ENCODE measurements around the gene DISP2. TPM values are rescaled to one million over a fixed set of nuclear protein-coding genes. Genes with fewer than 3 reads are reported as not detected.

DISP2 gene
- total and polyA plus RNA-seq, 4 donors = under 0.01 to 0.23 (median under 0.01) TPM; not detected in 1

GRCh38 chr15:40330368-40330836, 27.6 kb upstream of the DISP2 start:
- H3K27me3 ChIP-seq (ENCODE audit: control insufficient read depth in 4 of 4, insufficient read depth in 4 of 4, low read length in 3 of 4) = no peaks in the 10 kb centered on the region
- no peaks in the 10 kb centered on the region for H3K9me3 ChIP-seq (ENCODE audit: control insufficient read depth in 4 of 4, low read length in 3 of 4)
- peaks cover 0 to 14% (median 2%) of the 10 kb centered on the region in 4 donors for H3K4me1 ChIP-seq (ENCODE audit: control insufficient read depth in 4 of 4, insufficient read depth in 4 of 4, low read length in 3 of 4)
- H3K27ac ChIP-seq (ENCODE audit: low read depth in 1 of 2, low read length in 2 of 2) = peak overlapping the region in 1 of 2 donors; percentile 4
- TF ChIP-seq NR2F2 (IDR thresholded peaks at IDR 0.05) (peak; percentile 67), HNF4A (conservative IDR thresholded peaks at IDR 0.05) (no peak), SP1 (IDR thresholded peaks at IDR 0.05) (no peak), HNF4G (IDR thresholded peaks at IDR 0.05) (no peak)
- H3K36me3 ChIP-seq (ENCODE audit: control insufficient read depth in 4 of 4, insufficient read depth in 3 of 4, low read depth in 1 of 4, low read length in 3 of 4) = peaks cover 0 to 1% (median 0%) of the 10 kb centered on the region in 4 donors
- WGBS = 81% methylated on average over 5 of the region's 5 CpGs
- H3K9ac ChIP-seq (ENCODE audit: low read depth in 1 of 2, low read length in 2 of 2) = no peak overlapping the region
- no peak for DNase-seq (ENCODE audit: low spot score)
- H3K4me3 ChIP-seq (ENCODE audit: low read depth in 1 of 3, low read length in 3 of 3) = no peak overlapping the region

- no peaks in the 10 kb centered on the region for H3K9me3 ChIP-seq (ENCODE audit: control insufficient read depth in 4 of 4, low read length in 3 of 4)
- TF ChIP-seq GABPA (IDR thresholded peaks at IDR 0.05 in 1 of 2, conservative IDR thresholded peaks at IDR 0.05 in 1 of 2) (no peak), REST (IDR thresholded peaks at IDR 0.05) (no peak), SP1 (IDR thresholded peaks at IDR 0.05) (no peak), TAF1 (conservative IDR thresholded peaks at IDR 0.05) (no peak), EGR1 (IDR thresholded peaks at IDR 0.05; ENCODE audit: low read depth in 2 of 2) (no peak), CTCF (IDR thresholded peaks at IDR 0.05; ENCODE audit: low read depth, low read length, missing input control) (no peak), RXRA (IDR thresholded peaks at IDR 0.05) (no peak), ATF3 (IDR thresholded peaks at IDR 0.05) (no peak), ZBTB33 (IDR thresholded peaks at IDR 0.05) (no peak), NR2F2 (IDR thresholded peaks at IDR 0.05) (no peak), YY1 (IDR thresholded peaks at IDR 0.05) (no peak), HNF4A (conservative IDR thresholded peaks at IDR 0.05) (no peak), HNF4G (IDR thresholded peaks at IDR 0.05) (no peak)
- H3K36me3 ChIP-seq (ENCODE audit: control insufficient read depth in 4 of 4, insufficient read depth in 3 of 4, low read depth in 1 of 4, low read length in 3 of 4) = no peaks in the 10 kb centered on the region
- WGBS = 94% methylated on average over 7 of the region's 7 CpGs
- no peak overlapping the region for H3K4me3 ChIP-seq (ENCODE audit: low read depth in 1 of 3, low read length in 3 of 3)
- H3K27ac ChIP-seq (ENCODE audit: low read depth in 1 of 2, low read length in 2 of 2) = no peak overlapping the region
- DNase-seq (ENCODE audit: low spot score) = no peak
- H3K9ac ChIP-seq (ENCODE audit: low read depth in 1 of 2, low read length in 2 of 2) = no peak overlapping the region
- H3K4me1 ChIP-seq (ENCODE audit: control insufficient read depth in 4 of 4, insufficient read depth in 4 of 4, low read length in 3 of 4) = peaks cover 0 to 14% (median 2%) of the 10 kb centered on the region in 4 donors
- no peaks in the 10 kb centered on the region for H3K27me3 ChIP-seq (ENCODE audit: control insufficient read depth in 4 of 4, insufficient read depth in 4 of 4, low read length in 3 of 4)
These were observed 27.0 kb upstream of the DISP2 start for GRCh38 chr15:40331026-40331425.

Data from liver (tissue), 9 donors.